Endothelial cell of umbilical vein (primary cell): ENCODE data around the gene MAP3K4. TPM values are rescaled to one million over a fixed set of nuclear protein-coding genes. Genes with fewer than 3 reads are reported as not detected.

Experiments
- BruUV-seq: library from RNA; stranded (reverse); fragments of 400-500 nt; replicated peaks from 2 replicates; lab custom pipeline; 2021; lab: Mats Ljungman, UMichigan
- CTCF ChIA-PET: fragments of 300-600, 350-600 bp; sonication (Branson Sonifier 250); formaldehyde crosslinking; loops from one replicate; lab custom pipeline; 2021; ENCODE audit warnings: antibody characterized with exemption, inconsistent platforms; lab: Charles Lee
- POLR2A ChIA-PET: fragments of 300-600, 350-600 bp; sonication (Branson Sonifier 250); formaldehyde crosslinking; loops from one replicate; lab custom pipeline; 2021; ENCODE audit warnings: antibody characterized with exemption, inconsistent platforms; lab: Charles Lee
- DNase-seq: peaks from one replicate; pipeline ENCODE4 v3.0.0-alpha.2; 2011; ENCODE audit warnings: low read depth, low spot score
- FAIRE-seq: peaks from 2 replicates; lab custom pipeline; 2011; peaks lifted over from hg19 to GRCh38; lab: Jason Lieb, UNC
- H2AFZ ChIP-seq: 2 replicates; pipeline ENCODE4 v1.6.0; 2012; ENCODE audit warnings: low read depth, low read length, control low read depth, inconsistent platforms
- H3K27ac ChIP-seq: 2 replicates; pipeline ENCODE4 v1.5.1; 2011; ENCODE audit warnings: low read depth, mild to moderate bottlenecking, control low read depth, low read length, moderate library complexity; ENCODE audit not compliant: insufficient read depth
- H3K27me3 ChIP-seq, 2 experiments: 2 replicates each; pipeline versions ENCODE4 v1.6.0 to v1.6.1; 2011; ENCODE audit warnings: low read length in 2 of 2, mixed read lengths in 1 of 2; ENCODE audit not compliant: control insufficient read depth in 2 of 2, insufficient read depth in 2 of 2
- H3K36me3 ChIP-seq, 2 experiments: 2 replicates in 1 of 2; 3 replicates in 1 of 2; pipeline ENCODE4 v1.5.1; 2011; ENCODE audit warnings: low read length in 2 of 2, mild to moderate bottlenecking in 1 of 2, moderate library complexity in 1 of 2; ENCODE audit not compliant: control insufficient read depth in 2 of 2, insufficient read depth in 2 of 2; ENCODE audit errors: extremely low read depth in 1 of 2
- H3K4me1 ChIP-seq: 3 replicates; pipeline ENCODE4 v1.5.1; 2011; ENCODE audit warnings: mild to moderate bottlenecking, low read length; ENCODE audit not compliant: control insufficient read depth, insufficient read depth; ENCODE audit errors: extremely low read depth
- H3K4me2 ChIP-seq: 2 replicates; pipeline ENCODE4 v1.6.1; 2011; ENCODE audit warnings: low read length, control low read depth, mixed read lengths; ENCODE audit not compliant: insufficient read depth
- H3K4me3 ChIP-seq, 3 experiments: fragments of 200-600 bp in 1 of 3; sonication (generic), shearing (Covaris generic) in 1 of 3; replicated peaks in 1 of 3; 2 replicates each; pipeline ENCODE4 v1.5.1; 2011 to 2016; ENCODE audit warnings: control low read depth in 3 of 3, low read length in 3 of 3, mild to moderate bottlenecking in 2 of 3, inconsistent platforms in 1 of 3, low read depth in 1 of 3, moderate library complexity in 1 of 3; ENCODE audit not compliant: insufficient read depth in 1 of 3
- H3K79me2 ChIP-seq: 2 replicates; pipeline ENCODE4 v1.6.0; 2012; ENCODE audit warnings: low read length, inconsistent platforms; ENCODE audit not compliant: control insufficient read depth, insufficient read depth
- H3K9ac ChIP-seq: replicated peaks from 2 replicates; pipeline ENCODE3; 2011; ENCODE audit warnings: low read length, control low read depth; ENCODE audit not compliant: insufficient read depth; ENCODE audit errors: extremely low read depth
- H3K9me1 ChIP-seq: replicated peaks from 3 replicates; pipeline ENCODE4 v1.6.0; 2011; ENCODE audit warnings: mild to moderate bottlenecking, low read length; ENCODE audit not compliant: control insufficient read depth, insufficient read depth; ENCODE audit errors: extremely low read depth
- H3K9me3 ChIP-seq: replicated peaks from 2 replicates; pipeline ENCODE4 v1.5.1; 2012; ENCODE audit warnings: low read length, inconsistent platforms; ENCODE audit not compliant: control insufficient read depth, insufficient read depth
- H4K20me1 ChIP-seq: replicated peaks from 2 replicates; pipeline ENCODE3; 2011; ENCODE audit warnings: mild to moderate bottlenecking, low read length; ENCODE audit not compliant: control insufficient read depth, insufficient read depth; ENCODE audit errors: extremely low read depth
- CTCF ChIP-seq, 2 donors: IDR thresholded peaks; 1 replicate in 1 of 2; 2 replicates in 1 of 2; pipeline ENCODE4 v1.5.1; 2011; ENCODE audit warnings: low read length in 2 of 2, mild to moderate bottlenecking in 2 of 2, moderate library complexity in 2 of 2, control low read depth in 1 of 2, inconsistent platforms in 1 of 2, low read depth in 1 of 2; ENCODE audit not compliant: insufficient read depth in 1 of 2; ENCODE audit errors: extremely low read depth in 1 of 2
- EZH2 ChIP-seq: IDR thresholded peaks from 2 replicates; pipeline ENCODE4 v1.6.1; 2012; ENCODE audit warnings: borderline replicate concordance, low read depth, mild to moderate bottlenecking, moderate library complexity, low read length, inconsistent platforms; ENCODE audit not compliant: severe bottlenecking
- FOS ChIP-seq: IDR thresholded peaks from 2 replicates; pipeline ENCODE4 v1.6.1; 2011; ENCODE audit warnings: mild to moderate bottlenecking, low read length, moderate library complexity, borderline replicate concordance; ENCODE audit not compliant: insufficient read depth
- GATA2 ChIP-seq: IDR thresholded peaks from 2 replicates; pipeline ENCODE4 v1.7.0; 2011; ENCODE audit warnings: low read depth, mild to moderate bottlenecking, moderate library complexity, mixed read lengths, low read length; ENCODE audit not compliant: insufficient read length, insufficient read depth
- JUN ChIP-seq: IDR thresholded peaks from 2 replicates; pipeline ENCODE4 v1.6.1; 2011; ENCODE audit warnings: borderline replicate concordance, low read depth; ENCODE audit not compliant: insufficient read length, insufficient read depth
- MAX ChIP-seq: IDR thresholded peaks from 2 replicates; pipeline ENCODE4 v1.6.1; 2011; ENCODE audit not compliant: insufficient read depth, insufficient read length
- MYC ChIP-seq: IDR thresholded peaks from one replicate; pipeline ENCODE4 v1.6.1; 2011; ENCODE audit warnings: mild to moderate bottlenecking, low read depth, low read length
- POLR2A ChIP-seq: IDR thresholded peaks from 2 replicates; pipeline ENCODE4 v1.6.1; 2012; ENCODE audit warnings: low read depth, mild to moderate bottlenecking, control low read depth, low read length
- POLR2AphosphoS5 ChIP-seq: IDR thresholded peaks from 2 replicates; pipeline ENCODE4 v1.6.1; 2012; ENCODE audit warnings: low read depth, mild to moderate bottlenecking, control low read depth, low read length, moderate library complexity; ENCODE audit not compliant: insufficient read depth
- dilution Hi-C: fragments of 300-500 bp; cut with MboI; formaldehyde crosslinking; loops from one replicate; pipeline ENCODE4 v1.15.0; 2019; ENCODE audit warnings: low sequenced_read_pairs; ENCODE audit not compliant: extremely low pct_ligation_motif_present
- intact Hi-C: fragments of 100-400 bp; cut with micrococcal nuclease; formaldehyde crosslinking; loops from one replicate; pipeline ENCODE4 v1.10.0; 2022
- polyA plus RNA-seq, 4 experiments: library from polyadenylated mRNA; depleted of rRNA in 3 of 4; stranded (reverse) in 3 of 4; unstranded in 1 of 4; fragments of >200 nt; gene quantifications; 2 replicates each; pipeline versions ENCODE4 v1.2.1 to v1.2.3, GENCODE V29; 2011 to 2012; ENCODE audit warnings: missing spikeins in 1 of 4
- total RNA-seq: library from RNA; stranded (reverse); gene quantifications from 2 replicates; pipeline ENCODE4 v1.2.3, GENCODE V29; 2021

The MAP3K4 gene
- total and polyA plus RNA-seq, 2 donors (not counting 3 experiments of a cell fraction or from before 2014, with no cell fraction given): 10.8 to 42.3 TPM

GRCh38 chr6:160967833-160968232, 23.7 kb upstream of the MAP3K4 start:
- intact Hi-C loops: no loop called here
- ChIA-PET POLR2A (no interaction called here), CTCF (no interaction called here)

More at GRCh38 chr6:160967833-160968232, 23.7 kb upstream of the MAP3K4 start:
- Histone ChIP-seq H3K9me3 (no peaks in the 10 kb centered on the region), H3K4me2 (no peak overlapping the region), H3K9ac (no peak overlapping the region), H3K4me3 (no peak overlapping the region), H2AFZ (no peak overlapping the region), H3K27ac (no peak overlapping the region), H3K36me3 (no peaks in the 10 kb centered on the region), H4K20me1 (no peaks in the 10 kb centered on the region), H3K4me1 (no peaks in the 10 kb centered on the region), H3K79me2 (no peaks in the 10 kb centered on the region), H3K9me1 (no peaks in the 10 kb centered on the region), H3K27me3 (no peaks in the 10 kb centered on the region)
- TF ChIP-seq FOS (no peak), POLR2AphosphoS5 (no peak), CTCF (IDR thresholded peaks at IDR 0.05; ENCODE audit: extremely low read depth in 1 of 2, insufficient read depth in 1 of 2, low read depth in 1 of 2, low read length in 2 of 2) (no peak), EZH2 (no peak), POLR2A (no peak), JUN (no peak), MAX (no peak), MYC (no peak), GATA2 (no peak)
- FAIRE-seq: no peak
- no TSS peak for BruUV-seq
- dilution Hi-C loops: no loop called here
- no peak for DNase-seq
